Measurements from ENCODE around the gene PKLR.

The PKLR gene

DNA sequence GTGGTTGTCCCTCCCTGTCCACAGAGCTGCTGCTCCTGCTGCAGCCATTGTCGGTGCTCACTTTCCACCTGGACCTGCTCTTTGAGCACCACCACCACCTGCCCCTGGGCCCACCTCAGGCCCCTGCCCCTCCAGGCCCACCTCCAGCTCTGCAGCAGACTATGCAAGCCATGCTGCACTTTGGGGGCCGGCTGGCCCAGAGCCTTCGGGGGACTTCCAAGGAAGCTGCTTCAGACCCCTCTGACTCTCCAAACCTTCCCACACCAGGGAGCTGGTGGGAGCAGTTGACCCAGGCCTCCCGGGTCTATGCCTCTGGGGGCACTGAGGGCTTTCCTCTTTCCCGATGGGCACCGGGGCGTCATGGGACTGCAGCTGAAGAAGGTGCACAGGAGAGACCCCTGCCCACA is 25.4 kb upstream of the PKLR start:
- in situ Hi-C loops (cut with MboI; ENCODE audit: low sequenced_read_pairs, unreplicated experiment): loop anchor here (25.0 kb wide), 1 partner anchor 261 kb away; no protein-coding TSS in a partner anchor
- TF ChIP-seq, protein P1, sequence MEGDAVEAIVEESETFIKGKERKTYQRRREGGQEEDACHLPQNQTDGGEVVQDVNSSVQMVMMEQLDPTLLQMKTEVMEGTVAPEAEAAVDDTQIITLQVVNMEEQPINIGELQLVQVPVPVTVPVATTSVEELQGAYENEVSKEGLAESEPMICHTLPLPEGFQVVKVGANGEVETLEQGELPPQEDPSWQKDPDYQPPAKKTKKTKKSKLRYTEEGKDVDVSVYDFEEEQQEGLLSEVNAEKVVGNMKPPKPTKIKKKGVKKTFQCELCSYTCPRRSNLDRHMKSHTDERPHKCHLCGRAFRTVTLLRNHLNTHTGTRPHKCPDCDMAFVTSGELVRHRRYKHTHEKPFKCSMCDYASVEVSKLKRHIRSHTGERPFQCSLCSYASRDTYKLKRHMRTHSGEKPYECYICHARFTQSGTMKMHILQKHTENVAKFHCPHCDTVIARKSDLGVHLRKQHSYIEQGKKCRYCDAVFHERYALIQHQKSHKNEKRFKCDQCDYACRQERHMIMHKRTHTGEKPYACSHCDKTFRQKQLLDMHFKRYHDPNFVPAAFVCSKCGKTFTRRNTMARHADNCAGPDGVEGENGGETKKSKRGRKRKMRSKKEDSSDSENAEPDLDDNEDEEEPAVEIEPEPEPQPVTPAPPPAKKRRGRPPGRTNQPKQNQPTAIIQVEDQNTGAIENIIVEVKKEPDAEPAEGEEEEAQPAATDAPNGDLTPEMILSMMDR (IDR thresholded peaks at IDR 0.05; ENCODE audit: borderline replicate concordance, control extremely low read depth, extremely low read depth, insufficient read depth, missing control alignments): no peak

GRCh38 chr1:155326020-155326526 is 24.8 kb upstream of the PKLR start:
- DNase-seq (ENCODE audit: low spot score): no peak
- in situ Hi-C loops (cut with MboI; ENCODE audit: low sequenced_read_pairs, unreplicated experiment): loop anchor here (25.0 kb wide), 1 partner anchor 261 kb away; no protein-coding TSS in a partner anchor
- TF ChIP-seq, protein P1 (IDR thresholded peaks at IDR 0.05; ENCODE audit: borderline replicate concordance, control extremely low read depth, extremely low read depth, insufficient read depth, missing control alignments): no peak

More for the DNA sequence above, 25.4 kb upstream of the PKLR start:
- no peak for DNase-seq (ENCODE audit: low spot score)

- no peak for DNase-seq (ENCODE audit: low spot score)
- in situ Hi-C loops (cut with MboI; ENCODE audit: low sequenced_read_pairs, unreplicated experiment): loop anchor here (25.0 kb wide), 1 partner anchor 262 kb away; no protein-coding TSS in a partner anchor
- TF ChIP-seq, protein P1 (IDR thresholded peaks at IDR 0.05; ENCODE audit: borderline replicate concordance, control extremely low read depth, extremely low read depth, insufficient read depth, missing control alignments): no peak
Measured at GRCh38 chr1:155325603-155325893, 24.3 kb upstream of the PKLR start.

DNA sequence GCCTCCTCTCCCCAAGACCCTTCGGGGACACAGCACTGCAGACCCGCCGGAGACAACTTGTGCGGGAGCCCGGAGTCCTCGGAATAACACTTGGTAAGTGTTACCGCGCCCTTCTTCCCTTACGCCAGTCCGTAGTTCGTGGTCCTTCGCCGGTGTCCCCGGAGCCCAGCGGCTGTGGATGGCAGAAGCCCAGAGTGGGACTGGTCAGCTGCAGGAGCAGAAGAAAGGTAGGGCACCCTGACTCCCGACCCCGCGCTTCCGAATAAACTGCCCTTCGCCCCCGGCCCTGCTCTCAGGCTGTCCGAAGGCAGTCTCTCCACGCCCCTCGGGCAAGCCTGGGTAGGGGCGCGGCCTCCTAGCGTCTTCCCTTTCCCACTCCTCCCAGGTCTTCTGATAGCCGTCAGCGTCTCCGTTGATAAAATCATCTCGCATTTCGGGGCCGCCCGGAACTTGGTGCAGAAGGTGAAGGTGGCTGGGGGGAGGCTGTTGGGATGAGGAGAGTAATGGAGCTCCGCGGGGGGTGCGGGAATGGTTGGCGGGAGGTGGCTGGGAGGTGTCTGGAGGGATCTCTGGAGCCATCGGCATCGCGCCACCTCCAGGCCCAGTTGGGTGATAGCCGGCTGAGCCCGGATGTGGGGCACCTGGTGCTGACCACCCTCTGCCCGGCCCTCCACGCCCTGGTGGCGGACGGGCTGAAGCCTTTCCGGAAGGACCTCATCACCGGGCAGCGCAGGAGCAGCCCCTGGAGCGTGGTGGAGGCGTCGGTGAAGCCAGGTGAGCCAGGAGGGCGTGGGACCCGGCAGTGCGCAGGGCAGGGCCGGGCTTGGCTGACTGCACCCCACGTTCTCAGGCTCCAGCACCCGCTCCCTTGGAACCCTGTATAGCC is 23.7 kb upstream of the PKLR start:
- in situ Hi-C loops (cut with MboI; ENCODE audit: low sequenced_read_pairs, unreplicated experiment): loop anchor here (25.0 kb wide), 1 partner anchor 262 kb away; no protein-coding TSS in a partner anchor
- peak; percentile 52 for DNase-seq (ENCODE audit: low spot score)
- TF ChIP-seq, protein P1 (IDR thresholded peaks at IDR 0.05; ENCODE audit: borderline replicate concordance, control extremely low read depth, extremely low read depth, insufficient read depth, missing control alignments): peak; percentile 33

GRCh38 chr1:155324037-155324716 is 22.9 kb upstream of the PKLR start:
- TF ChIP-seq, protein P1 (IDR thresholded peaks at IDR 0.05; ENCODE audit: borderline replicate concordance, control extremely low read depth, extremely low read depth, insufficient read depth, missing control alignments): no peak
- peak; percentile 96 for DNase-seq (ENCODE audit: low spot score)
- in situ Hi-C loops (cut with MboI; ENCODE audit: low sequenced_read_pairs, unreplicated experiment): no loop called here

DNA sequence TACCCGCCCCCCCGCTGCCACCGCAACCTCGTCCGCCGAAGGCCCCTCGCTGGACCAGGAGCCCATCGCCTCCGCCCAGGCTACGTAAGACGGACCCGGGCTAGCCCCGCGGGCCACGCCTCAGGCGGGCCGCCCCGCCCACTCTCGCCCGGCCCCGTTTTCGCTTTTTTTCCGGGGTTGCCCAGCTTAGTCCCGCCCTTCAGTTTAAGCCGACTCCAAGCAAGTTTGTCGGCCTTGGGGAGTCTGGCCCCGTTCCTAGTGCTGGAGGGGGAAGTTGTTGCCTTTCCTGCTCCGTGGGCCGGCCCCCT is 22.4 kb upstream of the PKLR start:
- TF ChIP-seq, protein P1 (IDR thresholded peaks at IDR 0.05; ENCODE audit: borderline replicate concordance, control extremely low read depth, extremely low read depth, insufficient read depth, missing control alignments): no peak
- in situ Hi-C loops (cut with MboI; ENCODE audit: low sequenced_read_pairs, unreplicated experiment): no loop called here
- DNase-seq (ENCODE audit: low spot score): peak; percentile 91

Measured in GM13976 (cell line).